Measurements from ENCODE around the gene ERC1. TPM values are rescaled to one million over a fixed set of nuclear protein-coding genes. Genes with fewer than 3 reads are reported as not detected.

Gene ERC1
- total and polyA plus RNA-seq, 2 donors (not counting 1 experiment from before 2014, with no cell fraction given), result 19.7 to 34.5 TPM

- no peaks in the 10 kb centered on the region for H3K4me1 ChIP-seq (ENCODE audit: control insufficient read depth, extremely low read depth, insufficient read depth, low read length)
- H3K27ac ChIP-seq (ENCODE audit: insufficient read depth, low read length), result no peak overlapping the region
- TF ChIP-seq EZH2 (IDR thresholded peaks at IDR 0.05; ENCODE audit: low read length, missing control alignments), result no peak
- TF ChIP-seq CTCF (conservative IDR thresholded peaks at IDR 0.05 in 1 of 2, IDR thresholded peaks at IDR 0.05 in 1 of 2; ENCODE audit: low read depth in 1 of 2, low read length in 2 of 2), result no peak
- no peaks in the 10 kb centered on the region for H3K79me2 ChIP-seq (ENCODE audit: control insufficient read depth, insufficient read depth, low read length)
- H3K9me3 ChIP-seq (ENCODE audit: control insufficient read depth, insufficient read depth, low read depth, low read length), result no peaks in the 10 kb centered on the region
- H2AFZ ChIP-seq (ENCODE audit: low read length), result no peak overlapping the region
- H3K36me3 ChIP-seq (ENCODE audit: control insufficient read depth, insufficient read depth, low read length), result no peaks in the 10 kb centered on the region
- no peak overlapping the region for H3K4me2 ChIP-seq (ENCODE audit: extremely low read depth, insufficient read depth, low read length)
- no peaks in the 10 kb centered on the region for H4K20me1 ChIP-seq (ENCODE audit: control insufficient read depth, extremely low read depth, insufficient read depth, low read length)
- no peak overlapping the region for H3K4me3 ChIP-seq (replicated peaks in 1 of 4; ENCODE audit: control extremely low read depth in 1 of 4, insufficient read depth in 1 of 4, low read depth in 3 of 4, low read length in 4 of 4)
- H3K27me3 ChIP-seq (ENCODE audit: control insufficient read depth, insufficient read depth, low read length), result no peaks in the 10 kb centered on the region
- no peak overlapping the region for H3K9ac ChIP-seq (ENCODE audit: insufficient read depth, low read length)
- peak in 1 of 2 donors; percentile 58 for DNase-seq (ENCODE audit: low read depth in 2 of 2)
Observed at GRCh38 chr12:1203735-1204019, 212.7 kb downstream of the ERC1 start.

- Histone ChIP-seq H3K27ac (ENCODE audit: insufficient read depth, low read length) (peak overlapping the region; percentile 78), H3K9ac (ENCODE audit: insufficient read depth, low read length) (peak overlapping the region; percentile 33), H4K20me1 (ENCODE audit: control insufficient read depth, extremely low read depth, insufficient read depth, low read length) (no peaks in the 10 kb centered on the region), H3K4me3 (replicated peaks in 1 of 4; ENCODE audit: control extremely low read depth in 1 of 4, insufficient read depth in 1 of 4, low read depth in 3 of 4, low read length in 4 of 4) (peak overlapping the region; percentile 53 to 73 (median 57)), H3K9me3 (ENCODE audit: control insufficient read depth, insufficient read depth, low read depth, low read length) (no peaks in the 10 kb centered on the region), H3K36me3 (ENCODE audit: control insufficient read depth, insufficient read depth, low read length) (no peaks in the 10 kb centered on the region), H3K4me2 (ENCODE audit: extremely low read depth, insufficient read depth, low read length) (peak overlapping the region; percentile 88), H2AFZ (ENCODE audit: low read length) (peak overlapping the region; percentile 73), H3K27me3 (ENCODE audit: control insufficient read depth, insufficient read depth, low read length) (no peaks in the 10 kb centered on the region), H3K4me1 (ENCODE audit: control insufficient read depth, extremely low read depth, insufficient read depth, low read length) (no peaks in the 10 kb centered on the region), H3K79me2 (ENCODE audit: control insufficient read depth, insufficient read depth, low read length) (no peaks in the 10 kb centered on the region)
- peak; percentile 31 to 43 for DNase-seq (ENCODE audit: low read depth in 2 of 2)
- TF ChIP-seq CTCF (conservative IDR thresholded peaks at IDR 0.05 in 1 of 2, IDR thresholded peaks at IDR 0.05 in 1 of 2; ENCODE audit: low read depth in 1 of 2, low read length in 2 of 2), result no peak
- TF ChIP-seq EZH2 (IDR thresholded peaks at IDR 0.05; ENCODE audit: low read length, missing control alignments), result no peak
Observed at GRCh38 chr12:1204581-1205121, 213.6 kb downstream of the ERC1 start.

GRCh38 chr12:1205512-1206060, 214.6 kb downstream of the ERC1 start:
- no peaks in the 10 kb centered on the region for H3K4me1 ChIP-seq (ENCODE audit: control insufficient read depth, extremely low read depth, insufficient read depth, low read length)
- H3K9ac ChIP-seq (ENCODE audit: insufficient read depth, low read length), result no peak overlapping the region
- no peak overlapping the region for H3K4me3 ChIP-seq (replicated peaks in 1 of 4; ENCODE audit: control extremely low read depth in 1 of 4, insufficient read depth in 1 of 4, low read depth in 3 of 4, low read length in 4 of 4)
- H3K36me3 ChIP-seq (ENCODE audit: control insufficient read depth, insufficient read depth, low read length), result no peaks in the 10 kb centered on the region
- H3K79me2 ChIP-seq (ENCODE audit: control insufficient read depth, insufficient read depth, low read length), result no peaks in the 10 kb centered on the region
- H3K27me3 ChIP-seq (ENCODE audit: control insufficient read depth, insufficient read depth, low read length), result no peaks in the 10 kb centered on the region
- H2AFZ ChIP-seq (ENCODE audit: low read length), result no peak overlapping the region
- H3K4me2 ChIP-seq (ENCODE audit: extremely low read depth, insufficient read depth, low read length), result peak overlapping the region; percentile 57
- no peaks in the 10 kb centered on the region for H4K20me1 ChIP-seq (ENCODE audit: control insufficient read depth, extremely low read depth, insufficient read depth, low read length)
- no peaks in the 10 kb centered on the region for H3K9me3 ChIP-seq (ENCODE audit: control insufficient read depth, insufficient read depth, low read depth, low read length)
- H3K27ac ChIP-seq (ENCODE audit: insufficient read depth, low read length), result no peak overlapping the region
- no peak for TF ChIP-seq EZH2 (IDR thresholded peaks at IDR 0.05; ENCODE audit: low read length, missing control alignments)
- TF ChIP-seq CTCF (conservative IDR thresholded peaks at IDR 0.05 in 1 of 2, IDR thresholded peaks at IDR 0.05 in 1 of 2; ENCODE audit: low read depth in 1 of 2, low read length in 2 of 2), result no peak
- DNase-seq (ENCODE audit: low read depth in 2 of 2), result peak; percentile 35 to 57
